Upper lobe of left lung (tissue), 4 donors: Measurements from ENCODE around the gene SERPINA3.

ENCODE experiments used
- EP300 ChIP-seq, 4 donors: sonication (generic); formaldehyde crosslinking; IDR thresholded peaks; one replicate each; pipeline ENCODE4 v1.5.1; 2017; ENCODE audit warnings: antibody characterized with exemption in 4 of 4, control low read depth in 2 of 4
- POLR2A ChIP-seq, 4 donors: fragments of 450-650 bp; IDR thresholded peaks; one replicate each; pipeline ENCODE4 v1.5.1; 2016 to 2017; ENCODE audit warnings: antibody characterized with exemption in 4 of 4, mild to moderate bottlenecking in 2 of 4
- POLR2AphosphoS5 ChIP-seq, 2 donors: sonication (generic); formaldehyde crosslinking; IDR thresholded peaks; one replicate each; pipeline ENCODE4 v1.5.1; 2017; ENCODE audit warnings: antibody characterized with exemption in 2 of 2
- TF ChIP-seq, protein P1 (sequence below), 6 experiments: fragments of 450-650 bp in 4 of 6; fragments of 200-600 bp in 2 of 6; sonication (generic) in 2 of 6; IDR thresholded peaks; one replicate each; pipeline ENCODE4 v1.5.1; 2016 to 2019; ENCODE audit warnings: antibody characterized with exemption in 6 of 6

DNA sequence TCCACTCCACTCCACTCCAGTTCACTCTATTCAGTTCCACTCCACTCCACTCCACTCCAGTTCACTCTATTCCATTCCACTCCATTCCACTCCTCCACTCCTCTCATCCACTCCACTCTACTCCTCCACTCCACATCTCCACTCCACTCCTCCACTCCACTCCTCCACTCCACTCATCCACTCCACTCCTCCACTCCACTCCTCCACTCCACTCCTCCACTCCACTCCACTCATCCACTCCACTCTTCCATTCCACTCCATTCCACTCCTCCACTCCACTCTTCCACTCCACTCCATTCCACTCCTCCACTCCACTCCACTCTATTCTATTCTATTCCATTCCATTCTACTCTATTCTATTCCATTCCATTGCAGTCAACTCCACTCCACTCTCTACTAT, 21.1 kb upstream of the SERPINA3 start:
- TF ChIP-seq, protein P1, sequence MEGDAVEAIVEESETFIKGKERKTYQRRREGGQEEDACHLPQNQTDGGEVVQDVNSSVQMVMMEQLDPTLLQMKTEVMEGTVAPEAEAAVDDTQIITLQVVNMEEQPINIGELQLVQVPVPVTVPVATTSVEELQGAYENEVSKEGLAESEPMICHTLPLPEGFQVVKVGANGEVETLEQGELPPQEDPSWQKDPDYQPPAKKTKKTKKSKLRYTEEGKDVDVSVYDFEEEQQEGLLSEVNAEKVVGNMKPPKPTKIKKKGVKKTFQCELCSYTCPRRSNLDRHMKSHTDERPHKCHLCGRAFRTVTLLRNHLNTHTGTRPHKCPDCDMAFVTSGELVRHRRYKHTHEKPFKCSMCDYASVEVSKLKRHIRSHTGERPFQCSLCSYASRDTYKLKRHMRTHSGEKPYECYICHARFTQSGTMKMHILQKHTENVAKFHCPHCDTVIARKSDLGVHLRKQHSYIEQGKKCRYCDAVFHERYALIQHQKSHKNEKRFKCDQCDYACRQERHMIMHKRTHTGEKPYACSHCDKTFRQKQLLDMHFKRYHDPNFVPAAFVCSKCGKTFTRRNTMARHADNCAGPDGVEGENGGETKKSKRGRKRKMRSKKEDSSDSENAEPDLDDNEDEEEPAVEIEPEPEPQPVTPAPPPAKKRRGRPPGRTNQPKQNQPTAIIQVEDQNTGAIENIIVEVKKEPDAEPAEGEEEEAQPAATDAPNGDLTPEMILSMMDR (IDR thresholded peaks at IDR 0.05) = no peak
- TF ChIP-seq POLR2AphosphoS5 (IDR thresholded peaks at IDR 0.05) (no peak), POLR2A (IDR thresholded peaks at IDR 0.05) (no peak), EP300 (IDR thresholded peaks at IDR 0.05) (no peak)
